Brain microvascular endothelial cell (primary cell): ENCODE measurements around the gene TMEM255B.
A peak's percentile ranks its signal among the peaks of the same experiment; 100 is the strongest.
"Not testable (repeated sequence)": the region's sequence is repeated elsewhere in the genome, so short reads cannot be mapped to it uniquely, and the experiment has no call there.

Experiments
- DNase-seq: peaks from one replicate; pipeline ENCODE4 v3.0.0-alpha.2; 2020
- H3K27ac ChIP-seq: fragments of 250-450 bp; sonication (Bioruptor Pico); 2 replicates; pipeline ENCODE4 v1.5.1; 2020; ENCODE audit warnings: mild to moderate bottlenecking, moderate library complexity
- H3K27me3 ChIP-seq: fragments of 250-450 bp; sonication (Bioruptor Pico); replicated peaks from 2 replicates; pipeline ENCODE4 v1.5.1; 2020; ENCODE audit warnings: mild to moderate bottlenecking
- H3K36me3 ChIP-seq: fragments of 250-450 bp; sonication (Bioruptor Pico); replicated peaks from 2 replicates; pipeline ENCODE4 v1.5.1; 2020; ENCODE audit warnings: mild to moderate bottlenecking
- H3K4me3 ChIP-seq: 2 replicates; pipeline ENCODE4 v1.5.1; 2011; ENCODE audit warnings: low read depth, mild to moderate bottlenecking, control low read depth, low read length, moderate library complexity
- CTCF ChIP-seq: IDR thresholded peaks from 2 replicates; pipeline ENCODE4 v1.5.1; 2011; ENCODE audit warnings: low read depth, mild to moderate bottlenecking, moderate library complexity, low read length, control low read depth, inconsistent platforms; ENCODE audit errors: missing control alignments
- in situ Hi-C: cut with HindIII; loops from 2 replicates; pipeline ENCODE4 v1.10.0; 2017; ENCODE audit warnings: low sequenced_read_pairs, low pct_ligation_motif_present

The TMEM255B gene

GRCh38 chr13:113758651-113759524 lies at the start of gene TMEM255B:
Gene TMEM255B (plus strand): TSS chr13:113759226. CDS start chr13:113759270, 44 bp downstream.
- in situ Hi-C loops = no loop called here
- Histone ChIP-seq H3K27ac (no peak within 1 kb of the TSS), H3K4me3 (peak within 1 kb of the TSS; percentile 55), H3K36me3 (no peaks in the 10 kb centered on the region), H3K27me3 (peaks cover 10% of the 10 kb centered on the region)
- peak; percentile 54 for DNase-seq
- peak; percentile 3 for TF ChIP-seq CTCF

DNA sequence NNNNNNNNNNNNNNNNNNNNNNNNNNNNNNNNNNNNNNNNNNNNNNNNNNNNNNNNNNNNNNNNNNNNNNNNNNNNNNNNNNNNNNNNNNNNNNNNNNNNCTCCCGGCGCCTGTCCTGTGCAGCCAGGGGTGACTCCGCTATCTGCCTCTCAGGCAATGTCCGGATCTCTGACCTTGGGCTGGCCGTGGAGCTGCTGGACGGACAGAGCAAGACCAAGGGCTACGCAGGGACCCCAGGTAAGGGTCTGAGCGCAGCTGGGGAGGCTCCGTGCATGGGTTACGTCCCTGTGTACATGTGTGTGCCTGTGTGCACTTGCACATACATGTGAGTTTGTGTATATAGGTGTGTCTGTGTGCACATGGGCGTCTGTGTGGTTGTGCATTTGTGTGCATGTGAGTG lies 36.1 kb upstream of the TMEM255B start:
- Histone ChIP-seq H3K27me3 (no peaks in the 10 kb centered on the region), H3K4me3 (no peak overlapping the region), H3K36me3 (no peaks in the 10 kb centered on the region), H3K27ac (no peak overlapping the region)
- no peak for TF ChIP-seq CTCF
- DNase-seq = no peak
- in situ Hi-C loops = no loop called here

GRCh38 chr13:113723410-113724015 lies 35.5 kb upstream of the TMEM255B start:
- in situ Hi-C loops = no loop called here
- DNase-seq = no peak
- no peak for TF ChIP-seq CTCF
- H3K4me3 ChIP-seq = no peak overlapping the region
- peaks cover under 1% of the 10 kb centered on the region for H3K27me3 ChIP-seq
- H3K36me3 ChIP-seq = no peaks in the 10 kb centered on the region
- no peak overlapping the region for H3K27ac ChIP-seq

DNA sequence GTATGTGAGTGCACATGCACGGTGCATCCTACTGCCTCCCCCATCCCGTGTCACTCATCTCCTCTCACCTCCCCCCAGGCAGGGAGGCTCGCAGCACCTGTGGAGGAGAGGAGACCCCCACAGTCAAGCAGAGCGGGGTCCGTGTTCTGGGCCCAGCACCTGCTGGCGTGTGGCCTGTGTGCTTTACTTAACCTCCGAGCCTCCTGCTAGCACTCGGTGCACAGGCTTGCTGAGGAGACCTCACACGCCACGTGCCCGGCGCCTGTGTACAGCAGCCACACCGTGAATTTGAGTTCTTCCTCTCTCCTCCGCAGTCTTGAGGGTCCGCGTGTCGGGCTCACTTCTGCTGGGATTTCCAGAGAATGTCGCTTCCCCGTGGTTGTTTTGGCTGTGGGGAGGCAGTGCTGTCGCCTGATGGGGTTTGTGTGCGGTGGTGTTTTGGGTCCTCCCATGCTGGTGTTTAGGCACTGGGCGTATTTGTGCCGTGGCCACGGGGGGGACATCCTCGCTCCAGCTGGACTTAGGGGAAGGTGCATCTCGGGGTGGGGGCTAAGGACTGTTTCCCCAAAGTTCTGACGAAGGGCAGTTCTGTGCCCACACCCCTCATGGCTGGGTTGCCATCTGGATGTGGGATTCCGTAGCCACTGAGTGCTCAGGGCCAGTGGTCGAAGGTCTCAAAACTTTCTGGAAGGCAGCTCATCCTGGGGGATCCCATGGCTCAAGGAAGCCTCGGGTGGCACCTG lies 34.8 kb upstream of the TMEM255B start:
- Histone ChIP-seq H3K36me3 (no peaks in the 10 kb centered on the region), H3K27me3 (peaks cover 8% of the 10 kb centered on the region), H3K4me3 (no peak overlapping the region), H3K27ac (no peak overlapping the region)
- TF ChIP-seq CTCF = no peak
- no peak for DNase-seq
- in situ Hi-C loops = no loop called here

DNA sequence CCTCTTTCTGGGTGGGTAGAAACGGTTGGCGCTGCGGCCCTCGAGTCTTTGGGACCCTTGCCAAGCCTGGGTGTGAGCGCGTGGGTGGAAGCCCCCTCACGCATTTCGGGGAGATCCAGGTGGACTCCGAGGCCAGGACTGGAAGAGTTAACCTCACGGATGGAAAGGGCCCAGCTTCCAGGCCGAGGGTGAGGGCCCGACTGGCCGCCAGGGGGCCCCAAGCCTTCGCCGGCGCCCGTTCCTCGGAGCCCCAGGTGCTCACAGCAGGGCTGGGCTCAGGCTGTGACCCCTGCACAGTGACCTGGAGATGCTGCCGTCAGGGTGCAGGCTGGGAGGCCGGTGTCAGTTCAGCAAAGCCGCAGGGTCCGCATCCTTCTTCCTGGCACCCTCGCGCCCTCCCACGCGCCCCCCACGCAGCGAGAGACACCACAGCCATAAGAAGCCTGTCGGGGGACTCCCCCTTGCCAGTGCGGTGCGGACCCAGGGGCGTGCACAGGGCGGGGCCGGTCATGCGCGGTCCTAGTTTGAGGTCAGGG lies 34.2 kb upstream of the TMEM255B start:
- Histone ChIP-seq H3K27ac (no peak overlapping the region), H3K27me3 (peaks cover 11% of the 10 kb centered on the region), H3K36me3 (no peaks in the 10 kb centered on the region), H3K4me3 (peak overlapping the region; percentile 47)
- TF ChIP-seq CTCF = peak; percentile 88
- in situ Hi-C loops = no loop called here
- DNase-seq = peak; percentile 38

GRCh38 chr13:113725329-113726105 lies 33.5 kb upstream of the TMEM255B start:
- DNase-seq, in situ Hi-C loops, H3K27ac ChIP-seq, H3K4me3 ChIP-seq, H3K36me3 ChIP-seq: not testable (repeated sequence)
- H3K27me3 ChIP-seq = peaks cover 14% of the 10 kb centered on the region

DNA sequence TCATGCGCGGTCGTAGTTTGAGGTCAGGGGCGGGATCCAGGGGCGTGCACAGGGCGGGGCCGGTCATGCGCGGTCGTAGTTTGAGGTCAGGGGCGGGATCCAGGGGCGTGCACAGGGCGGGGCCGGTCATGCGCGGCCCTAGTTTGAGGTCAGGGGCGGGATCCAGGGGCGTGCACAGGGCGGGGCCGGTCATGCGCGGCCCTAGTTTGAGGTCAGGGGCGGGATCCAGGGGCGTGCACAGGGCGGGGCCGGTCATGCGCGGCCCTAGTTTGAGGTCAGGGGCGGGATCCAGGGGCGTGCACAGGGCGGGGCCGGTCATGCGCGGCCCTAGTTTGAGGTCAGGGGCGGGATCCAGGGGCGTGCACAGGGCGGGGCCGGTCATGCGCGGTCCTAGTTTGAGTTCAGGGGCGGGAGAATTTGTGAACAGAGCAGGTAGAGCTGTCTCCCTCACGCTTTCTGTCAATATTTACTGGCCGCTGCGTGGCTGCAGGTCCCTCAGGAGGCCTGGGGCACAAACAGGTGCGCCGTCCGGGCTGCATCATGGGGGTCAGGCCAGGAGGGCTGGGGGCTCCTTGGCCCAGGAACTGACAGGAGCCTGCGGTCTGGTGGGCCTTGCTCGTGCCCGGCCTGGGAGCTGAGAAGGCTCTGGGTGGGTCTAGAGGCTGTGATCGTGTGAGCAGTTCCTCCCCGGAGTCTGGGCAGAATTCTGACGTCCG lies 32.8 kb upstream of the TMEM255B start:
- in situ Hi-C loops, H3K27ac ChIP-seq, H3K4me3 ChIP-seq, DNase-seq, H3K36me3 ChIP-seq: not testable (repeated sequence)
- H3K27me3 ChIP-seq = peaks cover 21% of the 10 kb centered on the region
